T47D (cell line): ENCODE measurements around the gene CD300H.
"Not testable (repeated sequence)": the region's sequence is repeated elsewhere in the genome, so short reads cannot be mapped to it uniquely, and the experiment has no call there.

Source experiments
- DNase-seq, 2 experiments: peaks; one replicate each; pipeline versions ENCODE4 v3.0.0 to v3.0.0-alpha.2; 2011 to 2012; ENCODE audit warnings: low read depth in 1 of 2, low spot score in 1 of 2
- JUND ChIP-seq: IDR thresholded peaks from 2 replicates; pipeline ENCODE4 v1.6.1; 2012; ENCODE audit warnings: low read depth
- in situ Hi-C: cut with HindIII; loops from 2 replicates; pipeline ENCODE4 v1.10.0; 2016; ENCODE audit warnings: low sequenced_read_pairs, low pct_unique_long_range_greater_than_20kb

The CD300H gene

DNA sequence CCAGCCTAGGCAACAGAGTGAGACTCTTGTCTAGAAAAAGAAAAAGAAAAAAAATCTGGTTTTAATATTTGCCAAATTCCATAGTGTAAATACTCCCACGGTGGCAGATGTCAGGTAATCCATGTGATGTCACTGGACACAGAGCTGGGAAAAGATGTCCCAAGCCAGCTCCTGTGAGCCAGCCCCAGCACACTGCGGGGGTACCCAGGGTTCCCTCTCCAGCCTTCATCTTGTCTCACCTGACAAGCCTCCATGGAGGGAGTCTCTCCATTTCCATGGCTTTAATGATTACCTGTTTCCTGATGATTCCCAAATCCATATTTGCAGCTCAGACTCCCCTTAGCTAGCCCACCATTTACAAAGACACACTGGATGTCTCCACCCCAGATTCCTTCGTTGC, 40.6 kb downstream of the CD300H start:
- in situ Hi-C loops, result no loop called here
- no peak for TF ChIP-seq JUND
- DNase-seq, result no peak

DNA sequence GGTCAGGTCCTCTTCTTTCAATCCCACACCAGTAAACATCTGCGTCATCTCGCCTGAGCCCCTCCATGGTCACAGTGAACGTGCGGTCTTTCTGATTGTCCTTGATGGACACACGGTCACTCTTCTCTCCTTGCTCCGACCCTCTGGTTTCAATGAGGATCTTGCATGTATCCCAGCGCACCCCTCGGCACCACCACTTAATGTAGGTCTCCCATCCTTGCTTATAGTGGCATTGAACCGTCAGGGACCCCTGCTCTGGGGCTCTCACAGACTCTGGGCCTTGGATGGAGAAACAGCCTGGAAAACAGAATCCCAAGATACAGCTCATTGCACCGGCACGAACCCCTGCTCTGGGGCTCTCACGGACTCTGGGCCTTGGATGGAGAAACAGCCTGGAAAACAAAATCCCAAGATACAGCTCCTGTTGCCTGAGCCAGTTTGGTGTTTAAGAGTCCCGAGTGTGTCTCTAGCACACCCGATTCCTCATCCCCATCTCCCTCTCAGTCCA, 41.5 kb downstream of the CD300H start:
- in situ Hi-C loops, result no loop called here
- no peak for DNase-seq

DNA sequence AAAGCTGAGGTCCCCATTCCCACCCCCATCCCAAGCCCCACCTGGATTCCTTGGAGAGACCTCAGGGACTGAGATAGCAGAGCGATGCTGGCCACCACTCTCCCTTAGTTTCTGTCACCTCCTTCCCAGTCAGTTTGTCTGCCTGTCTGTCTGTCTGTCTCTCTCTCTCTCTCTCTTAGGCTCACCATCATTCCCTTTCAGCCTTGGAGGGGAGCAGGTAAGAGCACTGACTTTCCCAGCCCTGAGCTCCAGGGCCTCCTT, 41.9 kb downstream of the CD300H start:
- TF ChIP-seq JUND, result no peak
- in situ Hi-C loops, result no loop called here
- DNase-seq, result no peak

More for the DNA sequence above, 41.5 kb downstream of the CD300H start:
- no peak for TF ChIP-seq JUND

- DNase-seq, result no peak
- in situ Hi-C loops, result no loop called here
- no peak for TF ChIP-seq JUND
Measured at GRCh38 chr17:74524653-74525464, 42.5 kb downstream of the CD300H start.

DNA sequence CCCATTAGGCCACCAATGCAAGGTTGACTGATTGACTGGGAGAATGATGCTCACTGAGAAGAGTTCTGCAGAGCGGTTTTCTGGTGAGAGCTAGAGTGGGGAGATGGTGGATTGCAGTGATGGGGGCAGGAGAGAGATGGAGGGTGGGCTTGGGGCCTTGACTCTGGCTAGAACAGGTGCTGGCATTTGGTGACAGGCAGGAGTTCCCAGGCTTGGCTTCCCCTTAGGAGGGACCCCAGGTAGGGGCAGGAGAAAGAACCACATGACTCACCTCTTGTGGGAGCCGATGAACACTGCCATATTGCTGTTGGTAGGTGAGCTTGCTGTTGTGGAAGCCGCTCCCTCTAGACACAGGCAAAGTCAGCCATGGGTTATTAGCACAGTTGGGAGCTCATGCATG, 44.0 kb downstream of the CD300H start:
- in situ Hi-C loops, result no loop called here
- DNase-seq, result no peak
- TF ChIP-seq JUND, result no peak

- DNase-seq, result no peak
- no peak for TF ChIP-seq JUND
- in situ Hi-C loops, result no loop called here
Measured at GRCh38 chr17:74522381-74523105, 44.8 kb downstream of the CD300H start.

GRCh38 chr17:74521701-74522201, 45.6 kb downstream of the CD300H start:
- DNase-seq, result no peak
- TF ChIP-seq JUND, result no peak
- in situ Hi-C loops, result no loop called here

GRCh38 chr17:74520790-74521480, 46.4 kb downstream of the CD300H start:
- in situ Hi-C loops, result no loop called here
- no peak for TF ChIP-seq JUND
- DNase-seq, result no peak

- no peak for DNase-seq
- in situ Hi-C loops, result no loop called here
- TF ChIP-seq JUND, result no peak
Measured at GRCh38 chr17:74520016-74520434, 47.3 kb downstream of the CD300H start.

DNA sequence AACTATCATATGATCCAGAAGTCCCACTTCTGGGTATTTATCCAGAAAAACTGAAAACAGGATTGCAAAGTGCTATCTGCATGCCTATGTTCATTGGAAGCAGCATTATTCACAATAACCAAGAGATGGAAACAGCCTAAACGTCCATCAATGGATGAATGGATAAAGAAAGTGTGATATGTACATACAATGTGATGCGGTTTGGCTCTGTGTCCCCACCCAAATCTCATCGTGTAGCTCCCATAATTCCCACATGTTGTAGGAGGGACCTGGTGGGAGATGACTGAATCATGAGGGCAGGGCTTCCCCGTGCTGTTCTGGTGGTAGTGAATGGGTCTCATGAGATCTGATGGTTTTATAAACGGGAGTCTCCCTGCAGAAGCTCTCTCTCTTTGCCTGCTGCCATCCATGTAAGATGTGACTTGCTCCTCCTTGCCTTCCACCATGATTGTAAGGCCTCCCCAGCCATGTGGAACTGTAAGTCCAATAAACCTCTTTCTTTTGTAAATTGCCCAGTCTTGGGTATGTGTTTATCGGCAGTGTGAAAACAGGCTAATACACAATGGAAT, 48.8 kb downstream of the CD300H start:
- in situ Hi-C loops, DNase-seq: not testable (repeated sequence)

GRCh38 chr17:74516561-74517328, 50.6 kb downstream of the CD300H start:
- in situ Hi-C loops, result no loop called here
- DNase-seq, result no peak

GRCh38 chr17:74515941-74516340, 51.4 kb downstream of the CD300H start:
- DNase-seq, result no peak
- no peak for TF ChIP-seq JUND
- in situ Hi-C loops, result no loop called here

More at GRCh38 chr17:74516561-74517328, 50.6 kb downstream of the CD300H start:
- TF ChIP-seq JUND, result no peak
